ENCODE measurements around the gene RBM38. TPM values are rescaled to one million over a fixed set of nuclear protein-coding genes. Genes with fewer than 3 reads are reported as not detected.

The RBM38 gene
- total and polyA plus RNA-seq, 9 of the 15 experiments (the other 6 are each of a cell fraction or from before 2014, with no cell fraction given), result 0.28 to 82.4 (median 33.2) TPM

GRCh38 chr20:57450419-57450818, 59.2 kb downstream of the RBM38 start (continued):
- no peak for TF ChIP-seq GATA2 (CRISPR knock-in tag; IDR thresholded peaks at IDR 0.05)
- TF ChIP-seq SRSF7 (optimal IDR thresholded peaks at IDR 0.05; ENCODE audit: low read depth, low read length), result no peak
- peak in 1 of 2 experiments; percentile 21; a peak in 1 of 4 replicates for TF ChIP-seq TRIM24 (IDR thresholded peaks at IDR 0.05)
- TF ChIP-seq NEUROD1 (IDR thresholded peaks at IDR 0.05; ENCODE audit: borderline replicate concordance, low read depth, low read length, partially characterized antibody), result peak; percentile 36
- TF ChIP-seq, protein P1, sequence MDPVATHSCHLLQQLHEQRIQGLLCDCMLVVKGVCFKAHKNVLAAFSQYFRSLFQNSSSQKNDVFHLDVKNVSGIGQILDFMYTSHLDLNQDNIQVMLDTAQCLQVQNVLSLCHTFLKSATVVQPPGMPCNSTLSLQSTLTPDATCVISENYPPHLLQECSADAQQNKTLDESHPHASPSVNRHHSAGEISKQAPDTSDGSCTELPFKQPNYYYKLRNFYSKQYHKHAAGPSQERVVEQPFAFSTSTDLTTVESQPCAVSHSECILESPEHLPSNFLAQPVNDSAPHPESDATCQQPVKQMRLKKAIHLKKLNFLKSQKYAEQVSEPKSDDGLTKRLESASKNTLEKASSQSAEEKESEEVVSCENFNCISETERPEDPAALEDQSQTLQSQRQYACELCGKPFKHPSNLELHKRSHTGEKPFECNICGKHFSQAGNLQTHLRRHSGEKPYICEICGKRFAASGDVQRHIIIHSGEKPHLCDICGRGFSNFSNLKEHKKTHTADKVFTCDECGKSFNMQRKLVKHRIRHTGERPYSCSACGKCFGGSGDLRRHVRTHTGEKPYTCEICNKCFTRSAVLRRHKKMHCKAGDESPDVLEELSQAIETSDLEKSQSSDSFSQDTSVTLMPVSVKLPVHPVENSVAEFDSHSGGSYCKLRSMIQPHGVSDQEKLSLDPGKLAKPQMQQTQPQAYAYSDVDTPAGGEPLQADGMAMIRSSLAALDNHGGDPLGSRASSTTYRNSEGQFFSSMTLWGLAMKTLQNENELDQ (CRISPR knock-in tag; IDR thresholded peaks at IDR 0.05; ENCODE audit: borderline replicate concordance), result no peak
- TF ChIP-seq ZNF644 (tag; IDR thresholded peaks at IDR 0.05; ENCODE audit: low read depth), result no peak
- TF ChIP-seq SREBF2 (CRISPR knock-in tag; IDR thresholded peaks at IDR 0.05), result no peak
- no peak for TF ChIP-seq ILK (tag; IDR thresholded peaks at IDR 0.05; ENCODE audit: borderline replicate concordance, low read depth)
- TF ChIP-seq NBN (IDR thresholded peaks at IDR 0.05; ENCODE audit: low read depth), result no peak
- no peak for TF ChIP-seq ZNF408 (CRISPR knock-in tag; IDR thresholded peaks at IDR 0.05; ENCODE audit: low read depth)
- no peak for TF ChIP-seq HNRNPL (IDR thresholded peaks at IDR 0.05; ENCODE audit: low read depth, low read length)
- TF ChIP-seq MGA (IDR thresholded peaks at IDR 0.05), result no peak
- TF ChIP-seq ZNF75A (CRISPR knock-in tag; IDR thresholded peaks at IDR 0.05), result no peak
- no peak for TF ChIP-seq GTF2E2 (tag; IDR thresholded peaks at IDR 0.05)
- no peak for TF ChIP-seq ZNF507 (tag; conservative IDR thresholded peaks at IDR 0.05)
- TF ChIP-seq BRD9 (IDR thresholded peaks at IDR 0.05; ENCODE audit: low read depth, partially characterized antibody), result no peak
- no peak for TF ChIP-seq SMAD3 (CRISPR knock-in tag; conservative IDR thresholded peaks at IDR 0.05)
